ENCODE data around the gene ELOVL3.

ELOVL3 gene

DNA sequence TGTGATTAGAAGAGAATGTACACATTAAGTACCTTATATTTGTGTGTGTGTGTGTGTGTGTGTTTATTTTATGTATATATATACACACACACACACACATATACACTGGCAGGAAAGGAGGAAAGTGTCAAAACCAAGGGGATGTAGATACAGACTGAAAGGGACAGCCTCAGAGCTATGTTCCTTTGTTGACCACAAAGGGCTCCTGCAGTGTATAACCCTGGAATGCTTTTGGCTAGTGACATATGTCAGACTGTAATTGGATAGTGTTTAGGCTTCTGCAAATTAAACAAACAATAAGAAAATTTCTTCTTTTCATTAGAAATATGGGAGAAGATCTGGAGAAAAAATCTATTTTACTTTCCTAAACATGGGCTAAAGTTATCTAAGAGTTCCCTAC, 35.1 kb downstream of the ELOVL3 start:
- DNase-seq, result no peak

- no peak for DNase-seq
These were observed 35.7 kb downstream of the ELOVL3 start for GRCh38 chr10:102261842-102262241.

DNA sequence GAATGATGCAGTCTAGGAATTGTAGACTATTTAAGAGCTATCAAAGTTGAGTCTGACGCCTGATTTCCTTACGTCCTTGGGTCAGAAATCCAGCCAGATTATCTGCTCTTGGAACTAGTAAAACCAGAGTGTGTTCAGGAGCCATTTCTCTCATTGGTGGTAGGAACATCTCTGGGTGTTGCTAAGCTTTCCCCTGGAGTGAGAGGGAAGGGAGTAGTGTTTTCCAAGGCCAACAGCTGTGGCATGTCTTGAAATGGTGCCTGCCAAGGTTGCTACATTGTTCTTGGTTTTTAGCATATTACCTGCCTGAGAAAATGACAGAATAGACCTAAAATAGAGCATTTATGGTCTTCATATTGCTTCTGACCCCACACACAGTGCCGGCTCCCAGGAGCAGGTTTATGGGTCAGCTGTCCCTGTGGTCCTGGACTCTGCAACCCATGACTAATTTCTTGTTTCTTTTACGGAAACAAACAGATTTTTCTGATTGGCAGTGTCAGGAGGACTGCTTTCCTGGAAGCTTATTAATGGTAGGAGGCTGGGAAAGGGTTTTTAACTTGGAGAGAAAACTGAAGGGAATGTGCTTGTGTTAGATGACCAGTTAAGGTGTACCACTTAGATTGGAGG, 36.8 kb downstream of the ELOVL3 start:
- DNase-seq, result no peak

DNA sequence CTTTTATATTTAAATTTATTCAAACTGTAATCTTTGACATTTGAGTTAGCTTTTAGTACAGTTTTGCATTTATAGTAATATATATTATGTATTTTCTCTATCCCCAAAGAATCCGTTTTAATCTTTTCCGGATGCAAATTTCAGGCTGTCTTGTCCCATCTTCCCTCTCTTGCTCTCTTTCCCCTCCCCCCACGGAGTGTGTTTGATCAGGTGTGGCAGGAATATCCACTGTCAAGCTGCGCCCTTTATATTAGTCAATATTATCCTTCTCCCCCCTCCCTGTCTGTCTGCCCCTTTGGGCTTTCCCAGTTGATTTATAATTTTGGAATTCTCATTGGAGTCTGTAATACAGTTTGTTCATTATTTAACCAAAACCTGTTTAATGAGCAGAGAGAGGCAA, 38.3 kb downstream of the ELOVL3 start:
- DNase-seq, result no peak

DNA sequence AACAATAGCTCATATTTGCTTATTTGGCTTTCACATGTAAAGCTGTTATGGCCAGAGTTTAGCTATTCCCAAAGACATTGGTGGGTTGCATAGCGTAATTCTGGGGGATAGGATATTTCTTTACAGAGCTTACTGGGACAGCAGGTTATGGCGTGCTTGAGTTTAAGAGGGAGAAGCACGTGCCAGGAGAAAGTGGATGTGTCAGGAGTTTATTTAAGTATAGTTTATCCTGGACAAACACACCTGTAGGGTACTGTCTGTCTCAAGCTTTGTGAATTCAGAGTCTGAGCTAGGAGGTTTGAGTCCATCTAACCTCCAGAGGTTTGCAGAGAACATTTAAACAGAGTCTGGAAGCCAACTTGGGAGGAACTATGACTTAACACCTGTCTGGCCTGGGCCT, 40.6 kb downstream of the ELOVL3 start:
- DNase-seq, result no peak

- DNase-seq, result no peak
These were observed 41.6 kb downstream of the ELOVL3 start for GRCh38 chr10:102267748-102268147.

GRCh38 chr10:102268375-102268888, 42.3 kb downstream of the ELOVL3 start:
- DNase-seq, result no peak

GRCh38 chr10:102269017-102269416, 42.9 kb downstream of the ELOVL3 start:
- no peak for DNase-seq

DNA sequence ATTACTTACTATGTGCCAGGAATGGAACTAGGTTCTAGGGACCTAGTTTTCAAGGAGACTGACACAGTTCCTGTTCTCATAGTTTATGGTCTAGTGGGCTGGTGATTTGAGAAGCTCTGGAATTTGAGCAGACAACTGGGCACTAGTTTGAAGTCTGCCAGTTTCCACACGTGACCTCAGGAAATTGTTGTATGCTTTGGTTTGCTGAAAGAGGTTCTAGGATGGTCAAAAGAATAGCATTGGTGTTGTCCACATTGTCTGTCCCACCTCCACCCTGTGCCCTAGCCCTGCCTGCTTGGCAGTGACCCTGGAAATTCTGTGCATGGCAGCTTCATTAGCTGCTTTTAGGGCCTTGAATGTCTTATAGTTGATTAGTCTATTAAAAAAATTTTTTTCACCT, 48.0 kb downstream of the ELOVL3 start:
- DNase-seq, result no peak

- no peak for DNase-seq
These were observed 49.2 kb downstream of the ELOVL3 start for GRCh38 chr10:102275343-102275742.

GRCh38 chr10:102279104-102279503, 53.0 kb downstream of the ELOVL3 start:
- no peak for DNase-seq

Data from NK-92 treated with Interleukin-12 subunit alpha and Interleukin-12 subunit beta, amount 100 ng/mL, for 24 hours (cell line).